ENCODE measurements around the gene HOXD10.

The HOXD10 gene

DNA sequence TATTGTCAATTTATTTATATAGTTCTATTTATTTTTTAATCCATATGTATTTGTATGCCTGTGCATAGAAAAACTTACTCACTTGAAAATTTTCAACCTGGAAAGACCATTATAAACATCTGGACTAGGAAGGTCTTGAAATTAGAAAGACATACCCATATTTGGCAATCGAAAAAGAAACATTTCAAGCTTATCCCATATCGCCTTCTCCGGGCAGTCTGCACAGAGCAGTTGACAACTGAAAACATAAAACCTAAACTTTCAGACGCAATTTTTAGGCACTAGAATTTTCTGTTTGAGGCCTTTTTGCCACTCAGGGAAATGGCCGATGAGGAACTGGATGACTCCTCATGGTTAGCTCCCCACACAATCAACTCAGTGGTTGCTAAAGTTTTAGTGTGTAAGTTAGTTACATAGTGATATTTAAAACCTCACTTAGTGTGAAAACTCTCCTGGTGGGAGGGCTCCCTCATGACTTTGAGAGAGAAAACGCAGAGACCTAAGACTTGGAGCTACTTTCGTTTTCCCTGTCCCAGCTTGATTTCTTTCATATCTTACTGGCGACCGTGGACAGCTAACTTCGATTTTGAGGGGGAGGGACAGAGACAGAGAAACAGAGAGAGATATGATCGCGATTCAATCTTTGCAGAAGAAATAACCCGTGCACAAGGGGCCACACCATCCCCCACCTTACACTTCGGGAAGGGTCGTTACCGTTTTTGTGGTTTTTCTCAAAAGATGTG, 20.2 kb upstream of the HOXD10 start:
- no peak for DNase-seq

DNA sequence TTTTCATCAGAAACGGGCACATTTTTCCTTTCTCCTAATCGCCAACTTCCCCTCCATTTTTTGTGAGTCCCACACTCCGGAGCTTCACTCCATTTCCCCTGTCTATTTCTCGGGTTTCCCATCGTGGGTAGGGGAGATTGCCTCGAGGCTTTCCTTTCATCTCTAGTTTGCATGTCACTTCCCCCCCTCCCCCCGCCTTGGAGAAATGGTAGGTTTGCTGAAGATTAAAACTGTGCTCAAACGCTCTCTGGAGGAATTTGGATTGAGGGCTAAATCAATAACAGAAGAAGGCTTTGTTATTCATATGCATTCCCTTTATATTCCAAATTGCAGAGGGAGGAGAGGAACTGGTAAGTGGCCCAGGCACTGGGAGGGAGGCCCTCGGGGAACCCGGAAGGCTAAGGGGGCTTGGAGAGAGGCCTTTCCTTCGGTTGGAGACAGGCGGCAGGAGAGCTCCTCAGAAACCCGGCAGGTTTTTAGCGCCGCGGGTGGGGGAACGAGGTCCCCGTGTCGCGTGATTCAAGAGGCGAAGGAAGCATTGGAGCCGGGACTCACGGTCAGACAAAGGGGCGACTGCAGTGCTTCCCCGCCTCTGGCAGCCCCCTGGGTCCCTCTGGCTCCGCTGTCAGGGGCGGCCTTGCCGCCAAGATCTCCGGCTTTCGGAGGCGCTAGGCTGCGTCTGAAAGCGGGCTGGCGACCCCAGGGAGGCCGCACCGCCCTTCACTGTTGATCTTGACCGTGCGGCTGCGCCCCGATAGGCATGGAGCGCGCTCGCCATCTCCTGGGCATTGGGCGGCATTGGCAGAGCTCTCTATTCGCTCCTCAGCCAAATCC, 19.4 kb upstream of the HOXD10 start:
- peak; percentile 58 for DNase-seq

DNA sequence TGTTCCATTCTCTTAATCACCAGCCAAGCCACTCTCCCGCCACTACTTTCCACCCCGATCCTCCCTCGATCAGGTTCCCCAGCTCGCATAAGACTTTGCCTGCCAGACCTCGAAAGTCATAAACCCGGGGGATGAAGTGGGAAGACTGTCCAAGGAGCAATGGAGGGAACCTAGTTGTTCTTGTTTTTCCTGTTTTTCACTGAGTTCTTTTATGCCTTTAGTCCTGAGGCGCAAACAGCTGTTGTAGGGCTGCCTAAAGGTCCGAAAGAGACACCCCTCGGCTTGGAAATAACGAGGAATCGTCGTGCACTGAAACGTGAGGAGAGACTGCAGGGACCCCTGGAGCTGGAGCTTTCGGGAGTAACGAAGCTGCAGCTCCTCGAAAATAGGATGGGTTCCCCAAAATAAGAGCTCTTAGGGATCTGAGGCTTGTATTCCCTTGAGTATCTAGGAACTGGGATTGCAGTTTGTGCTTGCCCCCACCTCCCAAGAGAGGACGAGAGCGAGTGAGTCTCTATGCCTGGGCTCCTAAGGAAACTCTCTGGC, 18.7 kb upstream of the HOXD10 start:
- DNase-seq: no peak

DNA sequence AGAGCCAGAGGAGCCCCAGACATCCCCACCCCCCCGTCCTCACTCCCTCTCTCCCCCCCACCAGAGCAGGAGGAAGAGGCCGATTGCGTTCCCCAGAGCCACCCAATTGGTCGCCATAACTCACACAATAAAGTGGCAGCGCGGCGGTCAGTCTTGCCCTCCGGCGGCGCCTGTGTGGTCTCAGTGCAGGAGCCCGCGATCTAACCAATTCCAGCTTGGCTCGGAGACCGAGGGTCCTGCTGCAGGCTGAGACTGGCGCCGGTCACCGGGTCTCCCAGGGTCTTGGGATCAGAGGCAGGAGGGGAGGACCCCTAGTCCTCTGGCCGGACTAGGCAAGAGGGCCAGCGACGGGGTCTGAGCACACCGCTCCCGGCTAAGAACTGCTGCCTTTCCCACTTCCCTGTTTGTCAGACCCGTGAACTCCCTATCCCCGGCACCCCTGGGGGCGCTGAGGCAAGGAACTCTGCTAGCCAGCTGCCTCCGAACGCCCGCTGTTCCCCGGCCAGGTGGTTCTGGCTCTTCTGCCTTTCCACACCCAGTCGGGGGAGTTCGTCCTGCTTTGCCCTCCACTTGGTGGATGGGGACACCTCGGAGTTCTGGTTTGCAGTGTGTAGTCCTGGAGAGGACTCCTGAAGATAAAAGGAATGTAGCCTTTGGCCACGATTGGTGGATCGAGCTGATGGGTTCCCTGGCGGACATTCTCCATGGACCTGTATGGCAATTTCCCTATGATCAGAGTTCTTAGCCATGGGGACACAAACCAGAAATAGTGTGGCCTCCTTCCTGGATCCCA, 18.0 kb upstream of the HOXD10 start:
- no peak for DNase-seq

DNA sequence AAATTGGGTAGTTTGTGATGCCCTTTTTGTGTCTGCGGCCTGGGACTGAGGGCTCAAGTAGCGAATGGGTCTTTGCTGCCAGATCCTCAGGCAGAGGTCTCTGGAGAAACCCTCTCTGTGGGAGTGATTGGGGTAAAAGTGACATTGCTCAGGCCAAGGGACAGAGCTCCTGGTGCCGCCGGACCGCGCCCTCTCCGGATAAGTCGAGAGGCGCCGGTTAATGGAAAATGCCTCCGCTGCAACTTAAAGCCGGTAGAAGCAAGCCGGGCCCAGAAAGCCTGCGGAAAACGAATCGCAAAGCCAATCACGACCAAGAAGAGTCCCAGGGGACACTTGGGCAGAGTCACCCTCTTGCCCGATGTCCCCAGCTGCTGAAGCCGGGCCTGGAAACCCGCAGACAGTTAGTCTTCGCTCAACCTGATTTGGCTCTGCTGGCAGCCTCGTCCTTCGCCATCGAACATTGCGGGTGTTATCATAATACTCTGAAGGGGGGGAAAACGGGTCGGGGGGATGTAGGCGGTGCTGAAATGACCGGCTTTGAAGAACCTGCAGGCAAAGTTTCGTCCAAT, 17.3 kb upstream of the HOXD10 start:
- DNase-seq: no peak

DNA sequence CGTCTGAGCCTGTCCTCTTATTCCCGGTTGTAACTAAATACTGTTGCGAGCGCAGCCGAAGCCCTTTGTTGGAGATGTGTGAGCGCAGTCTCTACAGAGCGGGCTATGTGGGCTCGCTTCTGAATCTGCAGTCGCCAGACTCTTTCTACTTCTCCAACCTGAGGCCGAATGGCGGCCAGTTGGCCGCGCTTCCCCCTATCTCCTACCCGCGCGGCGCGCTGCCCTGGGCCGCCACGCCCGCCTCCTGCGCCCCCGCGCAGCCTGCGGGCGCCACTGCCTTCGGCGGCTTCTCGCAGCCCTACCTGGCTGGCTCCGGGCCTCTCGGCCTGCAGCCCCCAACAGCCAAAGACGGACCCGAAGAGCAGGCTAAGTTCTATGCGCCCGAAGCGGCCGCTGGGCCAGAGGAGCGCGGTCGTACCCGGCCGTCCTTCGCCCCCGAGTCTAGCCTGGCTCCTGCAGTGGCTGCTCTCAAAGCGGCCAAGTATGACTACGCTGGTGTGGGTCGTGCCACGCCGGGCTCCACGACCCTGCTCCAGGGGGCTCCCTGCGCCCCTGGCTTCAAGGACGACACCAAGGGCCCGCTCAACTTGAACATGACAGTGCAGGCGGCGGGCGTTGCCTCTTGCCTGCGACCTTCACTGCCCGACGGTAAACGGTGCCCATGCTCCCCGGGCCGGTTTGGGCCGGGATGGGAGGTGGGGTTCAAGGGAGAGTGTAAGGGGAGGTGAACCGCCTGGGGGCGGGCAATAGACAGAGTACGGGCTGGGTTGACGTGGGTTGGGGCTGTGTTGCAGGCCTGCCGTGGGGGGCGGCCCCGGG, 16.6 kb upstream of the HOXD10 start, which contains the start of gene HOXD12:
Gene HOXD12, plus strand, starts transcription at position 68 of the 819 bp plus-strand sequence. Its CDS starts 7 bp downstream, at position 75.
- no peak for DNase-seq

DNA sequence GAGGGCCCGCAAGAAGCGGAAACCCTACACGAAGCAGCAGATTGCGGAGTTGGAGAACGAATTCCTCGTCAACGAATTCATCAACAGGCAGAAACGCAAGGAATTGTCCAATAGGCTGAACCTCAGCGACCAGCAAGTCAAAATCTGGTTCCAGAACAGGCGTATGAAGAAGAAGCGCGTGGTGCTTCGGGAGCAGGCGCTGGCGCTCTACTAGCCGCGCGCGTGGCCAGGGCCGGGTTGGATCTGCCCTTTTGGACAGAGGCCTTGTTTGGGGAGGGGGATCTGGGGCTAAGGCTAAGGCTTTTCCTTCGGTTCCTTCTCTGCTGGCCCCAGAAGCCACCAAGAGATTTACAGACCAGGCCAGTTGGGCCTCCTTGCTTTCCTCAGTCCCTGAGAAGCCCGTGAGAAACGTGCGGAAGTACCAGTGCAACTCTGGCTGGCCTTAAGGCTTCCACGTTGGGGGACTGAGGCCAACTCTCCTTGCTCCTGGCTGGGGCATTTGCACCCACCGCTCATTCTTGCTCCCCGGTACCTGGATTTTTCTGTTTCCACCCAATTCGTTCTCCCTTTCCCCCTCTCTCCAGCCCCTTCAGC, 15.9 kb upstream of the HOXD10 start:
- DNase-seq: no peak

DNA sequence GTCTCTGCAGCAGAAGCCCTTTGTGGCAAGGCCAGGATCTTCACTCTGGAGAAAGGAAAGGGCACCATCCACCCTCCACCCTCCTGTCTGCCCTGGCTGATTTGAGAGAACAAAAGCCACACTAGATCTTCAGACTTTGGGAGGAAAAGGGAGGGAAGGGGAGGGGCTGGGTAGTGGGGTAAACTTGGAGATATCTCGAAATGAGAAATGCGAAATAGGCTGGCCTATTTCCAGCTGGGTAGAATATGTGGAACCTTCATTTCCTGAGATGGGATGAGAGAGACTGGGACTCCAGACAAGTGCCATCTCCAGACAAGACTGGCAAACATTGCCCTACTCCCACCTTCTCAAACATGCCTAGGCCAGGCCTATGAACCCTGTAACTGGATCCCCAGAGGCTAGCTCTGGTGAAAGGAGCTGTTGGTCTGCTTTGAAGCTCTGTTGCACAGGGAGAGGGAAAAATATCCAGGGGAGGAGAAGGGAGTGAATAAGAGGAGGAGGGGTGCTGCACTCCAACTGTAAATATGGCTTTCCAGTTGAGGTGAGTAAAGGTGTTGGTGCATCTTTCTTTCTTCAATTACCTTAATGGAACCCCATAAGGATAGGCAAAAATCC, 15.3 kb upstream of the HOXD10 start:
- DNase-seq: no peak

DNA sequence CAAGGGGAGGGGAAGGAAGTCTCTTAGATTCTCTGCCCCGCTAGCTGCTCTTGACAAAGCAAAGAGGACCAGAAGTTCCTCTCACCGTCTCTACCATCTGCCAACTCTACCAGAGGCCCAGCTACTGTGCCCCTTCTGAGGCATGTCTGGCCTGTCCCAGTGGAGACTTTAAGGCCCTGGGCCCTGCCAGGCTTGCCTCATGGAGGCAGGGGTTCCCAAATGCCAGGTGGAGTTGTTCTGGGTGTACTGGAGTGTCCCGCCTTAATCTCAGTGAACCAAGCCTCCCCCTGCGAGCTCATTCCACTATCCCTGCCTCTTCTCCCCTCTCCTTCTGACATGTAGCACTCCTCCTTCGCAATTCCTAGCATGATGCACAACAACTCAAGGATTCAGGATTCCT, 14.7 kb upstream of the HOXD10 start:
- DNase-seq: no peak

DNA sequence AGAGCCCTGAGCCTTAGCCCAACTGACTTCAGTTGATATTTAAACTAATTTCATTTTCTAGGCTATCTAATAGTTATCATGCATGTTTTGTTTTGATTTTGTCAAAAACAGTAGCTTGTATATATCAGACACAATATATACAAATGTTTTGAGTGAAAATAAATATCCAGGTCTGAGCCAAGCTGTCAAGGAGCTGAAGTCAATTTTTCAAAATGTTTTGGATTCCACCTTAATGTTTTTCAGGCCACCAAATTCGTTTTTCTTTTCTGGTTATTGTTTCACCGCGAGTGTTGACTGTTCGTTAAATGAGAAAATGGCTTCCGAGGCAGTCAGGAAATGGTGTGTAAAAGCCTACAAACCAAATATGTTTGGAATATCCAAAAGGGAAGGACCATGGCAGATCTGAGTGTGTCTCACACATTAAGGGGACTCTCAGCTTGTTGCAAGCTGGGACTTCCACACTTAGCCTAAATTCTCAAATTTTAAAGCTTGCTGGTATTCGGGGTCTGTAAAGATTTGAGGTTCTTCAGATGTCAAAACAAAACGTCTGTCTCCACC, 14.2 kb upstream of the HOXD10 start:
- no peak for DNase-seq

DNA sequence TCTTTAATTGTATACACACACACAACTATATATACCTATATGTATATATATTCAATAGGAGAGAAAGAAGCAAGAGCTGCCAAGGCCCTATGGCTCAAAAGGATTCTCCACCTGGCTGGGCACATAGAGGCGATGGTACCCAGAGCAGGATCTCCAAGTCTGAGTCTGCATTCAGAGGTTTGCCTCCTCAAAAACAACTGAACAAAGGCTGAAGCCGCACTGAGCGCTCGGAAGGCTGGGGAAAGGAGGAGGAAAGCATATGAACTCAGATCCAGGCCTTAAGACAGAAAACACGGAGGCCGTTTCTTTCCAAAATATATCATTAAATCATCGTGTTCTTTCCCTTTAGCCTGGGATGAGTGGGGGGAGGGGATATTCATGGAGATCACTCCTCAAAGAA, 13.4 kb upstream of the HOXD10 start:
- DNase-seq: no peak

DNA sequence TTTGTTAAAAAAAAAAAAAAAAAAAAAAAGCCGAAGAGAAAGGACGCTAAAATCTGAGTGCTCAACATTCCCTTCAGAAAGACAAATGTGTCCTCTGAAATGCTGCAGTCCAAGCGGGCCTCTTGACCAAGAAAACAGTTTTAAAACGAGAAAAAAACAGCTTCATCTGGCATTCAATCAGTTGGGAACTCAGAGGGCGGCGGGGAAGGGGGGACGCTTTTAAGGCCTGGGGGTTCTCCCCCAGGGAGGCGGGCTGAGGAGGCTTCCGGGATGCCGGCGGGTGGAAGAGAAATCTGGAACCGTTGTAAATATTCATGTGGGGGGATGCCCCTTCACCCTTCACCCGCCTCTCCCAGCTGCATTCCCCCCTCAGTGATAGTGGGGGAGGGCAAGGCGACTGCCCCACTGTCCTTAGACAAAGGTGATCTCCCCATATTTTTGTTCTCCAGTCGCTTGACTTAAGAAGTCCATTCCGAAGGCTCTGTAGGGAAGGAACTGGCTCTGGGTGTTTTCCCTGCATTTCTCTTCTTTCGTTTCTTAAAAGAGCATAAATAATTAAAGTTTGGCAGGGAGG, 12.7 kb upstream of the HOXD10 start:
- no peak for DNase-seq

DNA sequence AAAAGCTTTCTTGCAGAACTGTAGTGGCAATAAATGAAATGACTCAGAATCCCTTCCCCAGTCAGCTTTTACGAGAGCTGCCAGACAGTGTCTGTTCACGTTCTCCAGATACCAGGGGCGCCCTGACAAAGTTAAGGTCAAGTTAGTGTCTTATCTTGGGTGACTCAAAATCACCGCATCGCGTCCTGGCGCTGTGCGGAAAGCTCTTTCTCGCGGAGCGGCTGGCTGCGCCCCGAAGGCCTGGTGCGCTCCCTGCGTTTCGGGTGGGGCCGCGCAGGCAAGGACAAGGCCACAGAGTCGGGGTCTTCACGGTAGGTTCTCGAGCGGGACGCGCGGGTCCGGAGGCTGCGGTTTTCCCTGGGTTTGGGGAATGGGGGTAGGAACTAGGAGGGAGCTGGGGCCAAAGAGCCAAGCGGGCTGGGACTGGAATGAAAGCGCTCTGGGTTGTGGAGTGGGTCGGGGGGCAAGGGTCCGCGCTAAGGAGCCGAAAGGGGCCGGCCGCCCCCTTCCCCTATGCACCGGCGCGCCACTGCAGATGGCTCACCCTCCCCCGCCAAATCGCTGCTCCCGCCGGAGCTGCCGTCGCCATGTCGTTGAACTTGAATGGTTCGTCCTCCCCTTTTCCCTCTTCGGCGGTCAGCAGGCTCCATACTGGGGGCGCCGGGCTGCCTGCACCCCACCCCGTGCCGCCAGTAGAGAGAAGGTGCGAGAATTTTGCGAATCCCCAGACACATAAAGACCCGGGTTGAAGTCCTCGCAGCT, 12.1 kb upstream of the HOXD10 start:
- no peak for DNase-seq

DNA sequence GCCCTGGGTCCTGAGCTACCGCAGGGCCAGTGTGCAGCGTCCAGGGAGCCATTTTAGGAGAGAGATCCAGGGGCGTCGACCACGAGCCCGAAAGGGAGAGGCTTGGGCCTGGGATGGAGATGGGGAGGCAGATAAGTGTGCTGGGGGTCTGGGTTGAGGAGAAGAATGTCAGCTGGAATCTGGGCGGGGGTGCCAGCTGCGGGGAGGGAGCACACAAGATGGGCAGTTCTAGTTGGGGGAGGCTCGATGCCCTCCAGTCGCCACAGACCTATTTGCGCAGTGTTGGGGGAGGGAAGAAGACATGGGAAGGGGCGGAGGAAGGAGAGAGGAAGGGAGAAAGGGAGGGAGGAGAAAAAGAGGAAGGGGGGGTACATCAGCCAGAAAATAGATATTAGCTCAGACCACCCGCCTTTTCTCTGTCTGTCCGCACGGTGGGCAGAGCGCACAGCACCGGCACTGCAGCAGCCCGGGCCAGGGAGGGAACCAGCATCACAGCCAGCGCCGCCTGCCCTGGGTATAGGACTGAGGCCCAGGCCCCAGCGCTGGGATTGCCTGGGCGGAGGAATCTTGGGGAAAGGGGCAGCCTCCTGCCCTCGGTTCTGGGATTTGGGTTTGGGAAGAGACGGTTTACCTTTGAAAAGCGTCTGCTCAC, 11.4 kb upstream of the HOXD10 start:
- no peak for DNase-seq

DNA sequence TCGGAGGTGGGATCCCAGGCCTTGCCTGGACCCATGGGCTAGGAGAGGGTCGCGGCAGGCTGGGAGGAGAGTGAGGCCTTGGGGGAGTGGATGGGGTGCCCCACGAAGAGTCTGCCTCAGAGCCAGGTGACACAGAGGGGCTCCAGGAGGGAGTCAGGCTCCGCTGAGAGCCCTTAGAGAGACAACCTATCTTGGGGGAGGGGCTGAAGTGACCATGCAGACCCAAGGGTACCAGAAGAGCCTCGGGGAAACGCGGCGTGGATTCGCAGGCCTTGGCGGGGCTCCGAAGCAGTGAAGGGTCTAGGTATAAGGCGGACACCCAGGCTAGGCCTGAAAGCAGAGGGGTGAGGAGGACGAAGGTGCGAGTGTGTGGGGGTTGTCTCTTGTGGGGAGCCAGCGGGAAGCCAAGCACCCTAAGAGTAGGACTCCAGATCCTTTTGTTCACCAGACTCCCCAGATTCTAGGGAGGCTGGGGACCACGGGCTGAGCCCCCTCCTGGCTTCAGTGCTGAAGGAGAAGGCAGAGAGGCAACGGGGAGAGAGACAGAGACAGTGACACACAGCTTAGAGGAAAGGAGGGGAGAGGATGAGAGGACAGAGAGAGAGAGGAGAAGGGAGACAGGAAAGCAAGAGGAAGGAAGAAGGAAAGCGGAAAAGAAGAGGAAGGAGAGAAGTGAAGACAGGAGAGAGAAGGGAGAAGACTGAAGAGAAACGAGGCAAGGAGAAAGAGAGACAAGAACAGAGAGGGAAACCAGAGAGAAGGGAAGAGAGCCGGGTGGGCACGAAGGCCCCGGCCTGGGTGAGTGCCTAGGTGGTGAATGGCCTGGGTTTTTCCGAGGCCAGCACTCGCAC, 10.6 kb upstream of the HOXD10 start:
- no peak for DNase-seq

DNA sequence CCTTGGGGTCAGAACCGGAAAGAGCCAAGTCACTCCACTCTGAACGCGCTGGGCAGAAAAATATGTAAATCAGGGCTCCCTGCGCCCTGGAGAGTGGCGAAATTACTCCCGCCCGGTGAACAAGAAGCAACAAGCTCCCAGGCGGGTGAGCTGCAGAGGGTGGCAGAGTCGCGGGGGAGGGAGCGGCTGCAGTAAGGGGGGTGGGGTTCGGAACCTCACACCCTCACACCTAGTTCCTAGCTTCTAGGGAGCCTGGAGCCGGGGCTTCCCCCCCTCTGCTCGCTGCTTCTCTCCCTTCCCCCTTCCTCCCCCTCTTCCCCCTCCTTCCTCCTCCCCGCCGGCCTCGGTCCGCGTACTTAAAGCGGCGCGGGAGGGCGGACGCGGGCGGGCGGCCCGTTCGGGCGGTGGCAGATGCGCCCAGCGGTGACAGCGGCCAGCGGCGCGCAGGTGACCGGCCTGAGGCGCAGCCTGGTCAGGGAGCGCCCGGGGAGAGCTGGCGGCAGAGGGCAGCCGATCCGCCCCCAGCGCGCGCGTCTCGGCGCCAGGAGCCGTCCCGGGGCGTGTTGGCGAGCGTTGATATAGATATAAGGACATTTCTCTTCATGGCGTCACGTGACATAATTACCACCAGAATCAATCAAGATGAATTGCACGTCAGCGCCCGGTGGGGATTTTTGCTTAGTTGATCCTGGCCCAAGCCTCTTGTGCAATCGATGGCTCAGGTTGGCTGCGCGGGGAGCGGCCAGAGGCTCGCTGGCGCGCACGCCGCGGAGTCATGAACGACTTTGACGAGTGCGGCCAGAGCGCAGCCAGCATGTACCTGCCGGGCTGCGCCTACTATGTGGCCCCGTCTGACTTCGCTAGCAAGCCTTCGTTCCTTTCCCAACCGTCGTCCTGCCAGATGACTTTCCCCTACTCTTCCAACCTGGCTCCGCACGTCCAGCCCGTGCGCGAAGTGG, 9.7 kb upstream of the HOXD10 start, which contains the start of gene HOXD11:
Gene HOXD11, plus strand, starts transcription at position 700 of the 959 bp plus-strand sequence. Its CDS starts 76 bp downstream, at position 776.
- no peak for DNase-seq
